GM12874 (cell line): ENCODE results near the gene SOBP.

Experiments used
- TF ChIP-seq, protein P1 (sequence below): IDR thresholded peaks from 2 replicates; pipeline ENCODE4 v1.5.1; 2011; ENCODE audit warnings: low read depth, mild to moderate bottlenecking, control low read depth, low read length, moderate library complexity; ENCODE audit not compliant: insufficient read depth

SOBP gene

GRCh38 chr6:107535626-107536025, 45.7 kb downstream of the SOBP start:
- TF ChIP-seq, protein P1, sequence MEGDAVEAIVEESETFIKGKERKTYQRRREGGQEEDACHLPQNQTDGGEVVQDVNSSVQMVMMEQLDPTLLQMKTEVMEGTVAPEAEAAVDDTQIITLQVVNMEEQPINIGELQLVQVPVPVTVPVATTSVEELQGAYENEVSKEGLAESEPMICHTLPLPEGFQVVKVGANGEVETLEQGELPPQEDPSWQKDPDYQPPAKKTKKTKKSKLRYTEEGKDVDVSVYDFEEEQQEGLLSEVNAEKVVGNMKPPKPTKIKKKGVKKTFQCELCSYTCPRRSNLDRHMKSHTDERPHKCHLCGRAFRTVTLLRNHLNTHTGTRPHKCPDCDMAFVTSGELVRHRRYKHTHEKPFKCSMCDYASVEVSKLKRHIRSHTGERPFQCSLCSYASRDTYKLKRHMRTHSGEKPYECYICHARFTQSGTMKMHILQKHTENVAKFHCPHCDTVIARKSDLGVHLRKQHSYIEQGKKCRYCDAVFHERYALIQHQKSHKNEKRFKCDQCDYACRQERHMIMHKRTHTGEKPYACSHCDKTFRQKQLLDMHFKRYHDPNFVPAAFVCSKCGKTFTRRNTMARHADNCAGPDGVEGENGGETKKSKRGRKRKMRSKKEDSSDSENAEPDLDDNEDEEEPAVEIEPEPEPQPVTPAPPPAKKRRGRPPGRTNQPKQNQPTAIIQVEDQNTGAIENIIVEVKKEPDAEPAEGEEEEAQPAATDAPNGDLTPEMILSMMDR: no peak

GRCh38 chr6:107536180-107536961, 46.5 kb downstream of the SOBP start:
- TF ChIP-seq, protein P1: no peak

DNA sequence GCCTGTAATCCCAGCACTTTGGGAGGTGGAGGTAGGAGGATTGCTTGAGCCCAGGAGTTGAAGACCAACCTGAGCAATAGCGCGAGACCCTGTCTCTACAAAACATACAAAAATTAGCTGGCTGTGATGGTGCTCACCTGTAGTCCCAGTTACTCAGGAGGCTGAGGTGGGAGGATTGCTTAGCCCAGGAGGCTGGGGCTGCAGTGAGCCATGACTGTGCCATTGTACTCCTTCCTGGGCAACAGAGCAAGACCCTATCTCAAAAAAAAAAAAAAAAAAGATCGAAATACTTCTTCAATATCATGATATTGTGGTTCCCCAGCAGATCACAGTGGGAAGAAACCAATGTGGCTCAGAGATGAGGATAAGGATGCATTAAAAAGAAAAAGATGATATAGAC, 47.6 kb downstream of the SOBP start:
- TF ChIP-seq, protein P1: no peak

DNA sequence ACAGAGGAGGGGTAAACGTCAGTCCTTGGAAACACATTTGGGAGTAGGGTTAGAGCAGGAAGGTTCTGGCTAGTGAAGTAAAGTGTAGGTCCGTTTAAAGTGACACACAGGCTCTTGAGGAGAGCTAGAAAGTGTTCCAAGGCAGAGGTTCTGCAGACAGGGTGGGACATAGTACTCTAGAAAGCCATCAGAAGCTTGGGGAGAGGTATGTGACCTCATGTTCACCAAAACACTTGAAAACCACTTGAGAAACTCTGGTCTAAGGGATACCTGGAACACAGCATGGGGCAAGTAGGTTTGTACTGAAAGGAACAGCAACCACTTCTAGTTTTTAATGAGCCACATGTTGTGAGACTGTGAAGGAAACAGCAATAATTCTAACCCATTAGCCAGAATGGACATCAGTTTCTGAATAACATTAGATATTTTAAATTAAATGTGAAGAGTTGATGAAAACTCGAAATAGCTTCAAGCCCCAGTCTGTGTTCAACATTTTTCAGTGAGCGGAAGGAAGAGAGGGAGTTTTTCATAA, 49.0 kb downstream of the SOBP start:
- TF ChIP-seq, protein P1: no peak

DNA sequence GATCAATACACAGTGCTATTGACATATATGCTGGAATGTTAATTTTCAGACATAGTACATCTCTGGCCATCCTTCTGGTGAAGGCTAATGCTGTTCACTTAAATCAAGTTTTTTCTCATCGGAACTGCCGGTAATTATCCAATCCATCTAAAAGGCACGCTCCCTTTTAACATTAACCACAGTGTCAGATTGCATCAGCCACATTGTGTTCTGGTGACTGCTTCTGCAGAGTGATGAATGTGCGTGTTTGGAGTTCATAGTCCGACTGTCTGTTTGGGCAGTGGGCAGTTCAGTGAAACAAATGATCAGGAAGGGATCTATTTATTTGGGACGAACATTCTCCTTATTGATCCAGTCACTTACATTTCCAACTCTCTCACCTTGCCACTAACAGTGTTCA, 49.5 kb downstream of the SOBP start:
- TF ChIP-seq, protein P1: no peak

GRCh38 chr6:107539849-107540464, 50.0 kb downstream of the SOBP start:
- TF ChIP-seq, protein P1: no peak

DNA sequence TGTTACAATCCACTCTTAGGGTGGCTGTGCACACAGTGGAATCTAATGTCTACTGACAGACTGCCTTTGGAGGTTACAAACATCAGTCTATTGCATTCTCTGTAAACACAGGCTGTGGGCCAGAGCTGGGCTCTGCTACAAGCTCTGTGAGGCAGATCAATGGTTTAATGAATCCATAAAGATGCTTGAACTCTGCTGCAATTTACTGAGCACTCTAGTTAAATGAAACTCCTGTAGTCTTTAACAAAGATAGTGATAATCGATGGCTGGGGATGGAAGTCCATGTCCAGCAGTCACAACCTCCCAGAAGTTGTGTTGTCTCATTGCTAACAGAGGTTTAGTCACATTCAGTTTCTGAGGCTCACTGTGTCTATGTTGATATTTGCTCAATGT, 50.5 kb downstream of the SOBP start:
- TF ChIP-seq, protein P1: no peak
